Eye (tissue), 1 donor: ENCODE data around the gene POTEG.
"Not testable (repeated sequence)": the region's sequence is repeated elsewhere in the genome, so short reads cannot be mapped to it uniquely, and the experiment has no call there.

ENCODE experiments used
- DNase-seq: peaks from one replicate; pipeline ENCODE4 v3.0.0-alpha.2; 2015

The POTEG gene

GRCh38 chr14:19434241-19434640 lies at the start of gene POTEG:
Gene POTEG, minus strand, starts transcription at chr14:19434341. Its CDS starts 52 bp downstream, at chr14:19434289.
- DNase-seq, result not testable (repeated sequence)

- not testable (repeated sequence) for DNase-seq
Observed at GRCh38 chr14:19482093-19482492, 48.0 kb upstream of the POTEG start.

- DNase-seq, result not testable (repeated sequence)
Observed at GRCh38 chr14:19481421-19481820, 47.3 kb upstream of the POTEG start.

GRCh38 chr14:19480491-19480890 lies 46.4 kb upstream of the POTEG start:
- not testable (repeated sequence) for DNase-seq

- not testable (repeated sequence) for DNase-seq
Observed at GRCh38 chr14:19445761-19446160, 11.6 kb upstream of the POTEG start.

- not testable (repeated sequence) for DNase-seq
Observed at GRCh38 chr14:19439826-19440225, 5.7 kb upstream of the POTEG start.

- DNase-seq, result not testable (repeated sequence)
Observed at GRCh38 chr14:19439219-19439618, 5.1 kb upstream of the POTEG start.

GRCh38 chr14:19437126-19437443 lies 2.9 kb upstream of the POTEG start:
- DNase-seq, result not testable (repeated sequence)

GRCh38 chr14:19436311-19437125 lies 2.4 kb upstream of the POTEG start:
- not testable (repeated sequence) for DNase-seq

- DNase-seq, result not testable (repeated sequence)
Observed at GRCh38 chr14:19435852-19436251, 1.7 kb upstream of the POTEG start.

- not testable (repeated sequence) for DNase-seq
Observed at GRCh38 chr14:19434891-19435290, 750 bp upstream of the POTEG start.

GRCh38 chr14:19433765-19434164 lies 376 bp downstream of the POTEG start:
- DNase-seq, result not testable (repeated sequence)

GRCh38 chr14:19408519-19408918 lies 25.6 kb downstream of the POTEG start:
- DNase-seq, result not testable (repeated sequence)

GRCh38 chr14:19402097-19402496 lies 32.0 kb downstream of the POTEG start:
- DNase-seq, result not testable (repeated sequence)

- DNase-seq, result not testable (repeated sequence)
Observed at GRCh38 chr14:19394727-19395126, 39.4 kb downstream of the POTEG start.

GRCh38 chr14:19390230-19390629 lies 43.9 kb downstream of the POTEG start:
- DNase-seq, result not testable (repeated sequence)

- DNase-seq, result not testable (repeated sequence)
Observed at GRCh38 chr14:19388741-19389140, 45.4 kb downstream of the POTEG start.

- not testable (repeated sequence) for DNase-seq
Observed at GRCh38 chr14:19386996-19387395, 47.1 kb downstream of the POTEG start.

- DNase-seq, result not testable (repeated sequence)
Observed at GRCh38 chr14:19386309-19386708, 47.8 kb downstream of the POTEG start.

GRCh38 chr14:19384088-19384781 lies 49.9 kb downstream of the POTEG start:
- not testable (repeated sequence) for DNase-seq

- DNase-seq, result not testable (repeated sequence)
Observed at GRCh38 chr14:19383008-19383584, 51.0 kb downstream of the POTEG start.

- not testable (repeated sequence) for DNase-seq
Observed at GRCh38 chr14:19380137-19380536, 54.0 kb downstream of the POTEG start.

- not testable (repeated sequence) for DNase-seq
Observed at GRCh38 chr14:19374451-19374903, 59.7 kb downstream of the POTEG start.
